Left colon (tissue), 2 donors: ENCODE data around the gene WHAMM. TPM values are rescaled to one million over a fixed set of nuclear protein-coding genes. Genes with fewer than 3 reads are reported as not detected.
"Not testable (repeated sequence)": the region's sequence is repeated elsewhere in the genome, so short reads cannot be mapped to it uniquely, and the experiment has no call there.

ENCODE experiments used
- ATAC-seq: fragments of 200-7000 bp; cut with Tn5 transposase; one replicate; pipeline ENCODE4 v1.9.1; 2020; ENCODE audit warnings: mild to moderate bottlenecking, moderate library complexity
- DNase-seq, 2 donors: peaks; one replicate each; pipeline ENCODE4 v3.0.0-alpha.2; 2020
- intact Hi-C, 2 donors: fragments of 100-400 bp; cut with DNase I in 1 of 2; cut with micrococcal nuclease in 1 of 2; formaldehyde crosslinking; loops; one replicate each; pipeline versions ENCODE4 v1.11.2 to v1.14.0; 2022; cut with DNase I, micrococcal nuclease
- total RNA-seq, 2 donors: library from RNA; stranded (reverse); fragmentation: NEBNext Ultra II Directional; extraction: Animal tissue kit (Norgen Biotek cat#: 25700); gene quantifications; one replicate each; pipeline ENCODE4 v1.2.1, GENCODE V29; 2021
- donor health status: DM: no; HTN: no; CAD: no.
- donor health status: DM: yes; HTN: yes; CAD: no.

WHAMM gene
- total RNA-seq, 2 donors from 2014 or later: 9.1 to 11.3 TPM

GRCh38 chr15:82854554-82854953, 45.1 kb downstream of the WHAMM start:
- no peak for DNase-seq
- ATAC-seq: no peak
- intact Hi-C loops: no loop called here

- ATAC-seq (no peak), DNase-seq (no peak)
- intact Hi-C loops: no loop called here
These were observed 46.1 kb downstream of the WHAMM start for GRCh38 chr15:82855286-82856100.

DNA sequence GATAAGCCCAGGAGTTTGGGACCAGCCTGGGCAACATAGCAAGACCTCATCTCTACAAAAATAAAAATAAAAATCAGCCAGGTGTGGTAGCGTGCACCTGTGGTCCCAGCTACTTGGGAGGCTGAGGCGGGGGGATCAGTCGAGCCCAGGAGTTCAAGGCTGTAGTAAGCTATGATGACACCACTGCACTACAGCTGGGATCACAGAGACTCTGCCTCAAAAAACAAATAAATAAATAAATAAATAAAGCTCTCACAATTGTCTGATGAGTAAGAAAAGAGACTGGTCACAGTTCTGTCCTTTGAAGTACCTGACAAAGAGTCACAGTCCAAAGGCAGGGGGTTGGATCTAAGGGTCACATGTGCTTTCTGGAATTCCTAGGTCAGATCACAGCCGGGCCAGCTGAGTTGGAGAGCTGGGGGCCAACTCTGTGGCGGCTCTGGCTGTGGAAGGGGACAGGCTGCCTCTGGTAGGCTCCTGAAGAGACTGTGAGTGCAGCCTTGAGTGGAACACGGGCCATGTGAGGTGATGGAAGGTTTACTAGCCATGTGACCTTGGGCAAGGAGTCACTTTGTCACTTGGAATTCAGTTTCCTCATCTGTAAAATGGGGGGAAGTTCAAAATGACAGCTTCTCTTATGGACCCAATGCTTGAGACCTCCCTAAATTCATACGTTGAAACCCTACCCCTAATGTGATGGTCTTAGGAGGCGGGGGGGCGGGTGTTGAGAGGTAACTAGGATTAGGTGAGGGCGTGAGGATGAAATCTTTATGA, 47.2 kb downstream of the WHAMM start:
- intact Hi-C loops: no loop called here
- ATAC-seq: no peak
- DNase-seq: no peak

DNA sequence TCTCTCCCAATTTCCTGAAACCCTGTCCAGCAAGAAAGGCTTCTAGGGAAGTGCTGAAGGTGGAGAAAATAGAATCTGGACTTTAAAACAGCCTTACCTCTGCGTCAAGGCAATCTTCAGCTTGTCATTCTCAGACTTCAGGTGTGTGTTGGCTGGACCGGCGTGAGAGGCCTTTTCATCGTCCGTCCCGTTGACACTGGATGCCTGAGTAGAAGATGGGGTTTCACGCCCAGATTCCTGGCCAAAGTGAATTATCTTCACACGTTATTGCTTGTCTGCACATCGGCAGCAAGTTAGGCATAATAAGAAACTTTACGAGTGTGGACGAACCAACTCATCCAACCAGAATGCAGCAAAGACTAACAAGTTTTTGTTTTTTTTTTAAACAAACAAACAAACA, 49.5 kb downstream of the WHAMM start:
- intact Hi-C loops: no loop called here
- no peak for ATAC-seq

GRCh38 chr15:82862886-82863285, 53.5 kb downstream of the WHAMM start:
- DNase-seq: no peak
- ATAC-seq: no peak
- intact Hi-C loops: no loop called here

More for the DNA sequence above, 49.5 kb downstream of the WHAMM start:
- DNase-seq: no peak

- no peak for ATAC-seq
- no peak for DNase-seq
- intact Hi-C loops: no loop called here
These were observed 55.5 kb downstream of the WHAMM start for GRCh38 chr15:82864967-82865366.

GRCh38 chr15:82865581-82865980, 56.2 kb downstream of the WHAMM start:
- DNase-seq, intact Hi-C loops, ATAC-seq: not testable (repeated sequence)

DNA sequence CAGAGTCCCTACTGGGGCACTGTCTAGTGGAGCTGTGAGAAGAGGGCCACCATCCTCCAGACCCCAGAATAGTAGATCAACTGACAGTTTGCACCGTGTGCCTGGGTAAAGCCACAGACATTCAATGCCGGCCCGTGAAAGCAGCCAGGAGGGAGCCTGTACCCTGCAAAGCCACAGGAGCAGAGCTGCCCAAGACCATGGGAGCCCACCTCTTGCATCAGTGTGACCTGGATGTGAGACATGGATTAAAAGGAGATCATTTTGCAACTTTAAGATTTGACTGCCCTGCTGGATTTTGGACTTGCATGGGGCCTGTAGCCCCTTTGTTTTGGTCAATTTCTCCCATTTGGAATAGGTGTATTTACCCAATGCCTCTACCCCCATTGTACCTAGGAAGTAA, 56.6 kb downstream of the WHAMM start:
- ATAC-seq, DNase-seq, intact Hi-C loops: not testable (repeated sequence)

DNA sequence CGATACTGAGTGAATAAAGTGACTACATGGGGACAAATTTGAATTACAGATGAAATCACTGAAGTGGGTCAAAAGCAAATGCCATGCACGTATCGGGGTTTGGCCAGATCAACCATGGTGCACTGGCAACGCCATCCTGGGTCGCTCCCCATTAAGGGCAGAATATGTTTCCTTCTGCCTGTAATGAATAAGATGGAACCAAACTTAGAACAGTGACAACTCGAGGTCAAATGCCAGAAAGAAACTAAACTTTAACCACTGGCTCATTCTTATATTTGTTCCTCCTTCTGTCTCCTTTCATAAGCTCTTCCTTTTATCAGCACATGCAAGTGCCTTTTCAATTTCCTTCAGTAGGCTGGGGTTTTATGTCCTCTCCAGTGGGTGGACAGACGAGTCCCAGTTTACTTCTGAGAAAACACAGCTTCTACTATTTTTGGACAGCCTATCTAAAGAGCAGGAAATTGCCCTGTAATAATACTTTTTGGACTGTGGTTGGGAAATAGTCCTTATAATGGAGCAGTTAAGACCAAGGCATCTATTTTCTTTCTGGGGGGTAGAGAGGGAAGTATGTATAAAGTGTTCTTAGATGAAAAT, 61.4 kb downstream of the WHAMM start:
- intact Hi-C loops: no loop called here
- ATAC-seq: no peak
- DNase-seq: no peak

GRCh38 chr15:82871358-82871757, 61.9 kb downstream of the WHAMM start:
- DNase-seq: no peak

DNA sequence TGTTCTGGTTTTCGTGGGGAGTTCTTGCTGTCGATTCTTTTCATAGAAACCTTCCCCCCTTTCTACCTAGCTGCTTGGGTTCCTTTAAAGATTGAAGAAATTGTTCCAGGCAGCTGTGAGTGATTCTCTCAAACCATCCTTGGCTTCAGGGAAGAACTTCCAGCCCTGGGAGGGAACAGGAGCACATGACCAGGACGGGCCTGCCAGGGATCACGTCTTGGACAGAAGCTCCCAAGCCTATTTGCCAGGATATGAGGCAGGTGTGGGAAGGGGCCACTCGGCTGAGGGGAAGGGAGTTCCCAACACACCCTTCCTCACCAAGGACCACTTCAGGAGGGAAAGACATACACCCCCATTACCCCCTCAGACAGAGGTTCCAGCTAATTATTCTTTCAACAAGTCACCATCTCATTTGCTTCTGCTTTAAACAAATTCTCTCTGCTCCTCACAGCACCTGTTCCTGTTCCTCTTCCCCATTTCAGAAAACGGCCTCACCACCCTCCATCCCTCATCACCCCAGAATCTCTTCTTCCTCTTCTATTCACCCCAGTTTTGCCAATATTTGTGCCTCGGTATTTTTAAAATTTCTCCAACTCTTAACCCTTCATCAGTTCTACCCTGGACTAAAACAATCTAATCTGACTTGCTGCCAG, 62.5 kb downstream of the WHAMM start:
- DNase-seq: no peak
- intact Hi-C loops: no loop called here
- no peak for ATAC-seq

More at GRCh38 chr15:82871358-82871757, 61.9 kb downstream of the WHAMM start:
- ATAC-seq: no peak
- intact Hi-C loops: no loop called here

GRCh38 chr15:82873000-82873680, 63.7 kb downstream of the WHAMM start:
- ATAC-seq: no peak
- DNase-seq: no peak
- intact Hi-C loops: no loop called here

DNA sequence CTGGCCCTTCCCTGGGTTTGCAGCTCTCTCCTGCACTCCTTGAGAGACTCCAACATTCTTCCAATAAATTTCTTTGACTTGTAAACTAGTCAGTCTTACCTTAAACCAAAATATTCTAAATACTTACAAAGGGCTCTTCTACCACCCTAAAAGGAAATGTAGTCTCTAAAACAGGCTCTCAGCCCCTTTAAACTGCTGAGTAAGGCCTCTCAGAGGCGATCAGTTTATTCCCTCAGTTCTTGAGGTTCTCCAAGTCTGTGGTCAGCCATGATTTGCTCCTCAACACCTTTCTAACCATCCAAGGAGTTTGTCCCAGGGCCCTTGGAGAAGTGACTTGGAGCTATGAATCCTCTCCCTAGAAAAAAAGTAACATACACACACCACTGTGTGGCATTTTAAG, 64.8 kb downstream of the WHAMM start:
- no peak for ATAC-seq
- intact Hi-C loops: no loop called here
- DNase-seq: no peak

DNA sequence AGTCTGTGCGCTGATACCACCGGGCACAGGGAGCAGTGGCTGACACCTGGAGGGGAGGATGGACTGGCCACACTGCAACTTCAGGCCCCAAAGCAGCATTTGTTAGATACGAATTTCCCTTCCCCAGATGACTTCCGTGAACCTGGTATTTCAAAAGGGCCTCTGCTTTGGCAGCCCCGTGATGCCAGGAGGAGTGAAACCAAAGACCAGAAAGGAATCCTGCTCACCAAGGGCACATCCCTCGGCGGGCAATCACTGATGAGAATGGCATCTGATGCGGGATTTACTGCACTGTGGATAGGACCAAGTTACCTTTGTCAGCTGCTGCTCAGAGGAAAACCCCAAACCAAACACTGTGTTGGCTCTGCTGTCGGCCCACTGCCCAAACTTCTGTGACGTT, 65.5 kb downstream of the WHAMM start:
- ATAC-seq (no peak), DNase-seq (no peak)
- intact Hi-C loops: no loop called here

GRCh38 chr15:82875411-82876003, 66.1 kb downstream of the WHAMM start:
- DNase-seq (no peak), ATAC-seq (no peak)
- intact Hi-C loops: no loop called here

DNA sequence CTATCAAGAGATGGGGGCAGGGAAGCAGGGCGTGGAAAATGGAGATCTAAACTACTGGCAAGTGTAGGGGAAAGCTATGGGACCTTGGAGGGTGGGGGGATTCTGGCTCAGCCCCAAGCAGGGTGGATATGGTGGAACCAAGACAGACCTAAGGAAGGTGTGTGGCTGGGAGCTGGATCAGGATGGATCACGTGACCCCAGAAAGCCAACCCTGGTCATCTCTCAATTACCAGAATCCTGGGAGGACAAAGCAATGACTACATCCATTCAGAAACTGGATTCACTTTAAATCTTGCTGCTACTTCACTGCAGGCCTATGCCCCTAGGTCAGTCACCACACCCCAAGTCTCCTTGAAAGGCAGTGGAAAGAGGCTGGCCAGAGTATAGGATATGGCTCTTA, 68.4 kb downstream of the WHAMM start:
- ATAC-seq (no peak), DNase-seq (no peak)
- intact Hi-C loops: no loop called here

GRCh38 chr15:82878325-82878724, 68.9 kb downstream of the WHAMM start:
- intact Hi-C loops: no loop called here
- DNase-seq: no peak
- no peak for ATAC-seq

DNA sequence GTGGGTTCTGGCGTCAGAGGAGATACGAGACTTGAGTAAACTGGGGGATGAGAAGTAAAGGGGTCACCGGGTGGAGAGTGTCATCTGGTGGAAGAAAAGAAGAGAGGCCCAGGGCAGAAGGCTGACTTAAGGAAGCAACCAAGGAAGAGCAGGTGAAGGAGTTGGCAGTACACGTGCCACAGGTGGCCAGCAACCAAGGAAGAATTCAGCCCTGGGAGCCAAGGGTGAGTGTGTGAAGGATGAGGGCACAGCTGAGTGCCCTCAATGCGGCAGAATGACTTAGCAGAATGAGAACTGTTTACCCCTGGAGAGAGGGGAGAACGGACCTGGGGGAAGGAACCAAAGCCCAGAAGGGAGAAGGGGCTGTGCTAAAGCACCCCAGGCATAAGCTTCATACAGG, 71.3 kb downstream of the WHAMM start:
- intact Hi-C loops: no loop called here
- ATAC-seq: no peak

More for the DNA sequence above, 71.3 kb downstream of the WHAMM start:
- DNase-seq: no peak
